Keratinocyte (primary cell): ENCODE measurements around the gene EFHD2.

ENCODE experiments used
- EZH2 ChIP-seq: IDR thresholded peaks from one replicate; pipeline ENCODE4 v1.6.1; 2012; ENCODE audit warnings: inconsistent platforms, mild to moderate bottlenecking, low read length, moderate library complexity
- TF ChIP-seq, protein P1 (sequence below), 3 experiments: IDR thresholded peaks in 1 of 3; conservative IDR thresholded peaks in 1 of 3; optimal IDR thresholded peaks in 1 of 3; 2 replicates in 2 of 3; 3 replicates in 1 of 3; pipeline versions ENCODE3 to v1.5.1; 2011; ENCODE audit warnings: low read length in 3 of 3, mild to moderate bottlenecking in 3 of 3, moderate library complexity in 2 of 3, control low read depth in 1 of 3, inconsistent platforms in 1 of 3; ENCODE audit not compliant: insufficient read depth in 2 of 3; ENCODE audit errors: extremely low read depth in 1 of 3

DNA sequence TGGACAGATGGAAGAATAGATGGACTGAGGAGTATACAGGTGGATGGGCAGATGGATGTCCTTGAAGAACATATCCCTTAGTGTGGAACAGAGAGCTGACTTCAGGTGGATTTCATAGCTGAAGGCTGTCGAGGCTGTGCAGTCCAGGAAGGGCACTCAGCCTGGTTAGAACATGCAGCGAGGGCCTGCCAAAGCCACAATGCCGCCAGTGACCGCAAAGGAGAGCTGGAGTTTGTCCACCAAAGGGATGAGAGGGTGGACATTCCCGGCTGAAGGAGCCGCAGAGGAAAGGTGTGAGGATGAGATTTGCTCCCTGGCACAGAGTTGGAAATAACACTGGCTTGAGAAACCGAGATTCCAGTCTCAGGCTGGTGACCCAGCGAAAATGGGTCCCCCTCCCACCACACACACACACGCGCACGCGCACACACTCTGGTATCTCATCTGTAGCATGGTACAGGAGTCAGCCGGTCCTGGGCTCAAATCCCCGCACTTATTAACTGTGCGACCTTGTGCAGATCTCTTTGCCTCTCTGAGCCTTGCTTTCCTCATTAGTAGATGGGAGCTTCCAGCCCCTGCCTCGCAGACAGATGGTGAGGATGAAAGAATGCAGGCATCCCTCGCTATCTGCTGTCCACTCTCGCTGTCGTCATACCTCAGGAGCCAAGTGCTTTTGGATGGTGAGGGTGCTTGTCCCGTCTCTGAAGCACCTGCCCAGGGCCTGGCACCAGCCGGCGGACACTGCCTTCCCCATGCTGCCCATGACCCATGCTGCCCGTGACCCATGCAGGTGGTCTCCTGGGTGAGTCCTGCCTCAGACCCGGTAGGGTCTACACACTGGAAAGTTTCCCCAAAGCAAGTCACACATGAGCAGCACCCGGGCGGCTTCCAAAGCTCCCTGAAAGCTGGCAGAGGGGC lies 26.8 kb upstream of the EFHD2 start:
- TF ChIP-seq, protein P1, sequence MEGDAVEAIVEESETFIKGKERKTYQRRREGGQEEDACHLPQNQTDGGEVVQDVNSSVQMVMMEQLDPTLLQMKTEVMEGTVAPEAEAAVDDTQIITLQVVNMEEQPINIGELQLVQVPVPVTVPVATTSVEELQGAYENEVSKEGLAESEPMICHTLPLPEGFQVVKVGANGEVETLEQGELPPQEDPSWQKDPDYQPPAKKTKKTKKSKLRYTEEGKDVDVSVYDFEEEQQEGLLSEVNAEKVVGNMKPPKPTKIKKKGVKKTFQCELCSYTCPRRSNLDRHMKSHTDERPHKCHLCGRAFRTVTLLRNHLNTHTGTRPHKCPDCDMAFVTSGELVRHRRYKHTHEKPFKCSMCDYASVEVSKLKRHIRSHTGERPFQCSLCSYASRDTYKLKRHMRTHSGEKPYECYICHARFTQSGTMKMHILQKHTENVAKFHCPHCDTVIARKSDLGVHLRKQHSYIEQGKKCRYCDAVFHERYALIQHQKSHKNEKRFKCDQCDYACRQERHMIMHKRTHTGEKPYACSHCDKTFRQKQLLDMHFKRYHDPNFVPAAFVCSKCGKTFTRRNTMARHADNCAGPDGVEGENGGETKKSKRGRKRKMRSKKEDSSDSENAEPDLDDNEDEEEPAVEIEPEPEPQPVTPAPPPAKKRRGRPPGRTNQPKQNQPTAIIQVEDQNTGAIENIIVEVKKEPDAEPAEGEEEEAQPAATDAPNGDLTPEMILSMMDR (optimal IDR thresholded peaks at IDR 0.05 in 1 of 3, IDR thresholded peaks at IDR 0.05 in 1 of 3, conservative IDR thresholded peaks at IDR 0.05 in 1 of 3; ENCODE audit: extremely low read depth in 1 of 3, insufficient read depth in 2 of 3, low read length in 3 of 3) = no peak
- TF ChIP-seq EZH2 = no peak
